C4-2B (cell line): ENCODE data around the gene TTK.

Experiments
- H3K27ac ChIP-seq: fragments of 450-650 bp; 2 replicates; pipeline ENCODE4 v1.5.1; 2017
- CTCF ChIP-seq: fragments of 450-650 bp; conservative IDR thresholded peaks from 2 replicates; pipeline ENCODE4 v1.5.1; 2017; ENCODE audit warnings: mild to moderate bottlenecking
- ZFX ChIP-seq: fragments of 450-650 bp; IDR thresholded peaks from 2 replicates; pipeline ENCODE4 v1.6.1; 2017

TTK gene

GRCh38 chr6:80003826-80004172, 650 bp upstream of the TTK start:
- TF ChIP-seq ZFX, result no peak
- no peak for TF ChIP-seq CTCF

GRCh38 chr6:80005406-80005805, 957 bp downstream of the TTK start:
- no peak overlapping the region for H3K27ac ChIP-seq
- TF ChIP-seq ZFX (no peak), CTCF (no peak)

More at GRCh38 chr6:80003826-80004172, 650 bp upstream of the TTK start:
- peak overlapping the region; percentile 63 for H3K27ac ChIP-seq

- no peak overlapping the region for H3K27ac ChIP-seq
Measured at GRCh38 chr6:80006541-80006940, 2.1 kb downstream of the TTK start.

DNA sequence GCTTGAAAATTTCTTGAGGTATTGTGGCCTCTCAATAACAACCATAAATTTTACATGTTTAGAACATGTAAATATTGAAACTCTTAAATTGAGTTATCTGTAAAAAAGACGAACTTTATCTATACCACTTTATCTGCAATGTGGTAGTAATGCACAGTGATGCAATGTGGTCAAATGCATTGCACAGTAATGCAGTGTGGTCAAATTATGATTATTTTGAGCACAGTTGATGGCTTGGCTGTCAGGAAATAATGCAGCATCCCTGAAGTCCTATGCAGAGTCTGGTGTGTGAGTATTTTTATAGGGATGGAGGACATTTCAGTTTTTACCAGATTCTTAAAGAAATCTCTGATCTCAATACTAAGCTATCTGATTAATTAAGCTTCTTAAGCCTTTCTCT, 5.1 kb downstream of the TTK start:
- TF ChIP-seq CTCF (no peak), ZFX (no peak)
- H3K27ac ChIP-seq, result no peak overlapping the region

More at GRCh38 chr6:80006541-80006940, 2.1 kb downstream of the TTK start:
- no peak for TF ChIP-seq CTCF
- TF ChIP-seq ZFX, result no peak

DNA sequence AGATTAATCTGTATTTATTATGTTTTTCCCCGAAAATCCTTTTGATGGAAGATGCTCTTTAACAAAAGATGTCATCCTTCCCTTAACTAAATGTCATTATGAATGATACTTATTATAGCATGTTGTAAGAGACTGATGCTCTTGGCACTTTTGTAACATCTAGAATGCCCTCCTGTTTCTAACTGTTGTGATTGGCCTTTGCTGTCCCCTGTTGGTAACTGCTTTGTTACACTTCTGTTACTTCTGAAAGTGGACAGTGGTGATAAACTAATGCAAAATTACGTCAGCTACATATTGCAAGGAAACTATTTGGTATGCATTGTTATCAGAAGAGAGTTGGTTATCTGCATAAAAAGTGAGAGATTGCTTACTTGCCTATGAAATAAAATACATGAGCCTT, 5.8 kb downstream of the TTK start:
- no peak overlapping the region for H3K27ac ChIP-seq
- TF ChIP-seq ZFX (no peak), CTCF (0 out of 2 replicates have a peak, but pooled peaks have one; percentile 6)

- no peak overlapping the region for H3K27ac ChIP-seq
- TF ChIP-seq ZFX, result no peak
- no peak for TF ChIP-seq CTCF
Measured at GRCh38 chr6:80015839-80016435, 11.5 kb downstream of the TTK start.

DNA sequence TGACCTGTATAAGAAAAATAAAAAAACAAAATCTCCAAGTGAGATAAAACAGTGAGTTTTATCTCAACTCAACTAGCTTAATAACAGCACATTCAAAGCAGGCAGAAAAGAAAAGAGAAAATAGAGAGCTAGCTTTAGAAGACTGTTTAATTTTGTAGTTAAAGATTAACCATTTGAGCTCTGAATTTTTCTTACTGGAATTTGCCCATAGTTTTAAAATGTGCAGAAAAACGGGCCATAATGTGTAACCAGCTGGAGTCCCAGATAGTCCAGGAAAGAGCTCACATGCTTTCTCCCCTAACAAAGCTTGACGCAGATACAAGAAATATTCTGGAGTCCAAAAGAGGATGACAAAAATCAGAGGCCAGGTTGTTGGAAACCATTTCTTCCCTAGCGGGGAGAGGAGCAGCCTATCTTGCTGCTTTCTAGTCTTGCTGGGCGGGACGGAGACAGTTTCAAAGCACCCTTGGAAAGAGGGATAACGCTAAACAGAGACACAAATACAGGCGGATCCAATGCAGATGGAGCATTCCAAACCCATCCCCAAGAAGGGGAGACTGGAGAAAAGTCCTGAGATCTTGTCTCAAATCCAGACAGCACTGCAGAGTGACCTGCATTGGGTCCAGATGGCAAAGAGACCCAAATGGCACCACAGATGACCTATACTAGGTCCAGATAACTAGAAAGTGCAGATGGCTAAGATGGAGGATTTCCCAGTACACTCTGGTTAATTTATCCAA, 16.1 kb downstream of the TTK start:
- no peak for TF ChIP-seq ZFX
- no peak overlapping the region for H3K27ac ChIP-seq

GRCh38 chr6:80021131-80021530, 16.7 kb downstream of the TTK start:
- TF ChIP-seq ZFX, result no peak
- TF ChIP-seq CTCF, result no peak
- no peak overlapping the region for H3K27ac ChIP-seq
